Ramos (cell line): ENCODE results near the gene CTXN1.
"Not testable (repeated sequence)": the region's sequence is repeated elsewhere in the genome, so short reads cannot be mapped to it uniquely, and the experiment has no call there.

Experiments used
- in situ Hi-C: fragments of 300-500 bp; cut with MboI; formaldehyde crosslinking; loops from one replicate; pipeline ENCODE4 v1.14.3; 2022; ENCODE audit warnings: low sequenced_read_pairs; ENCODE audit not compliant: unreplicated experiment

The CTXN1 gene

DNA sequence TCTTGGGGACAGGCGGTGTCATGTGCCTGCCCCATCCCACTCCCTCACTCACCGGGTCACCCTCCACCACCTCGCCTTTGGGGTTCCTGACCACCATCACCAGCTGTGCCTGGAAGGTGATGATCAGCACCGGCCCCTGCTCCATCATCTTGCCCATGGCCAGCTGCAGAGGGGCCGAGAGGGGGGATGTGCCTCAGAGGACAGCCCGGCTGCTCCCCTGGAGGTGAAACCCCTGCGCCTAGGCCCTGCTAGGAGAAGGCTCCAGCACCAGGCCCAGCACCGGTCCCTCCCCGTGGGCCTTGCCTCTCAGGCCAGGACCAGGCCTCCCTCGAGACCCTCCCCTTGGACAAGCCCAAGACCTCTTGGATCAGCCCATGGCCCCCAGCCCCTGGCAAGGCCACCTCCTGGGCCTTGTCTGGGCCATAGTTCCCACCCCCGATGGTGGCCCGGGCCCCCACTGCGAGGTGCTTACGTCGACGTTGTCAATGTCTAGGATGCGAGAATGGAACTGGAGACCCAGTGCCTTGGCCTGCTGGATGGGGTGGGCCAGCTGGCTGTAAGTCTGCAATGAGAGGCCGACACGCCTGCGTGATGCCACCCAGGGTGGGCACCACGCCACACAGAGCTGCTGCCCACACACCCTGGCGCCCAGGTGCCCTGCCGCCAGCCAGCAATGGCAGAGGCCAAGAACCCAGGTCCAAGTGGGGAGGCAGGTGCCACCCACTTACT is 1.8 kb upstream of the CTXN1 start:
- in situ Hi-C loops = no loop called here

DNA sequence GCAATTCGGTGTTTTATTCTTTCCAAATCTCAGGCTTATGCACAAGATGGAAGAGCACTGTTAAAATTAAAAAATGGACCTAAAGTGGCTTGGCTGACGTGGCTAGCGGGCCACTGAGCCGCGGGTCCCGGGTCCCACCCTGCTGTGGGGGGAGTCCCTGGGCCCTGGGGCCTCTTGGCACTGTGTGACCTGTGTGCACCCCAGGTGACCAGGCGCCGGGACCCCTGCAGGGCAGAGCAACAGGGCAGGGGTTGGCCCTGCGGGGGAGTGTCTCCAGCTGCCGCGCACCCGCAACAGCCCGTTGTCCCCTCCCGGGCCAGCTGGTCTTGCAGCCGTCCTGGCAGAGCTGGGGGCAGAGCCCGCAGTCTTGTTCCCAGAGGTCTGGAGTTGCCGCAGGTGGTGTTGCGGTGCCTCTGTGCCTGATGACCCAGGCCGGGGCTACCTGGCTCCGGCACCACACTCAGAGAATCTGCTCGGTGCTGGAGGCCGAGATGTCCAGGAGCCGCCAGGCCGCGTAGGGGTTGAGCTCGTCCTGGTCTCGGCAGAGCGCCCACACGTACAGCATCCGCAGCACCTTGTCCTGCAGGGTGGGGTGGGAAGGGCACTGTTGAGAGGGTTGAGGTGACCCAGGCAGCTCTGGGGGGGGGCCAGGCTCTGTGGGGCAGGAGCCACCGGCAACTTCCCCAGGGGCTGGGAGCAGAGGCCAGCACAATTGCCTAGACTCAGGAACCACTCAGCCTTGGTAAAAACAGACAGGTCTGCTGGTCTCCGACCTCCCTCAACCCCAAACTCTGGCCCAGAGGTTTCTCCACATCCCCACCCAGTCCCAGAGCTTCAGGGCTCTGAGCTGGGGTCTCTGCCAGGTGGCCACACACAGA is 1.0 kb upstream of the CTXN1 start:
- in situ Hi-C loops = no loop called here

DNA sequence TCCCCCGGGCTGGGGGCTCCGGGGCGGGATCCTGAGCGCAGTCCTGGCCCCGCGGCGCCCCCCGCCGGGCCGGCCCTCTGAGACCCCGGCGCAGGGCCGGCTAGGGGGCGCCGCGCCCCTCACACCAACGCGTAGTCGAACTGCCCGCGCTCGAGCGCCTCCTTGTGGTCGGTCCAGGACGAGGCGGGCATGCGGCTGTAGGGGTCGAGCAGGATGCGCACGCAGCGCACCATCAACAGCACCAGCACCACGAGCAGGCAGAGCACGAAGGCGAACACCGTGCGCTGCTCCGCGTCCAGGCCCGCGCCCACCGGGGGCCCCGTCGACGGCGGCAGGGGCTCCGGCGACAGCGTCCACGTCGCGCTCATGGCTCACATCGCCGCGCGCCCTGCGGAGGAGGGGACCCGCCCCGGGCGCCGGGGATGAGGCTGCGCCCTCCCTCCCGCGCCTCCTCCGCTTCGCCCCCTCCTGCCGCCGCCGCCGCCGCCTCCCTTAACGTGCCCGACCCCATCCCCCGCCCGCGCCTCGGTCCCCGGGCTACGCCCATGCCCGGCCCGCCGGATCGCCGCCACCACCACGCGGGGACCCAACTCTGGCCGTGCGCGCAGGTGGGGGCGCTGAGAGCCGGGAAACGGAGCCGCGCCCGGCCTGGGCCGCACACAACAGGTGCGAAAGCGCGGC is 624 bp downstream of the CTXN1 start:
- in situ Hi-C loops = no loop called here

DNA sequence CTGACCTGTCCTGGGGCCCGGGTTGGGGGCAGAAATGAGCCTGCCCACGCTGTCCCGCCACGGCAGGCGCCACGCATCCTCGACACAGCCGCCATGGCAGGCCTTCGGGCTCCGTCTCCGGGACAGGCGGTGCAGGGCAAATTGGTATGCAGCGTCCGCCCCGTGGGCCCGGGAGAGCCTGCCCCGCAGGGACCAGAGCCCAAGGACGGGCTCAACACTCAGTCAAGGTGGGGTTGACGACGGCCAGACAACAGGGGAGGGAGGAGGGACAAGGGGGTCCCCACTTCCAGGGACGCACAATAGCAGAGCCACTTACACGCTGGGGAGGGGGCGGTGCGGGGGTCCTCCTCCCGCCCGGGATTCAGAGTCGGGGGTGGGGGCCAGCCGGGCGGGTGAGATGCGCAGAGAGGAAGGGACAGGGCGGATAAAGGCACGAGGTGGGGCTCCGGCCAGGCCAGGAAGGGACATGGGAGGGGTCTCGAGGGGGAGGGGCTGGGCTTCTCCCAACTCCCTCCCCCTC is 1.2 kb downstream of the CTXN1 start:
- in situ Hi-C loops = loop anchor here (5.0 kb wide), 1 partner anchor 72 kb away; no protein-coding TSS in a partner anchor

DNA sequence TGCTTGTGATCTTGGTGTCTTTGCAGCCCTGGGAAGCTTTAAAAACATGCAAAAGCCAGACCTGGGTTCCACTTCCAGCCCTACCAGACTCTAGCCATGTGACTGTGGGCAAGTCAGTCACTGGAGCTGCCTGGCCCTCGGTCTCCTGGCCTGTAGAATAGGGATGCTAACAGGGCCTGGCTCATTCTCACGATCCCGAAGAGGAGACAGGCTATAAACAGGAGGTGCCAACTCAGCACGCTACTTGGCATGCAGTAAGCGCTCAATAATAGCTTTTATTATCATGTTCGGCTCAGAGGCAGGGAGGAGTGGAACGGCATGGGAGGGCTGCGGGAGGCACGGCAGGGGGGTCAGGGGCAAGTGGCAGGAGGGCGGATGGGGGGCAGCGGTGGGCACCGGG is 1.7 kb downstream of the CTXN1 start:
- in situ Hi-C loops = loop anchor here (5.0 kb wide), 1 partner anchor 72 kb away; no protein-coding TSS in a partner anchor

DNA sequence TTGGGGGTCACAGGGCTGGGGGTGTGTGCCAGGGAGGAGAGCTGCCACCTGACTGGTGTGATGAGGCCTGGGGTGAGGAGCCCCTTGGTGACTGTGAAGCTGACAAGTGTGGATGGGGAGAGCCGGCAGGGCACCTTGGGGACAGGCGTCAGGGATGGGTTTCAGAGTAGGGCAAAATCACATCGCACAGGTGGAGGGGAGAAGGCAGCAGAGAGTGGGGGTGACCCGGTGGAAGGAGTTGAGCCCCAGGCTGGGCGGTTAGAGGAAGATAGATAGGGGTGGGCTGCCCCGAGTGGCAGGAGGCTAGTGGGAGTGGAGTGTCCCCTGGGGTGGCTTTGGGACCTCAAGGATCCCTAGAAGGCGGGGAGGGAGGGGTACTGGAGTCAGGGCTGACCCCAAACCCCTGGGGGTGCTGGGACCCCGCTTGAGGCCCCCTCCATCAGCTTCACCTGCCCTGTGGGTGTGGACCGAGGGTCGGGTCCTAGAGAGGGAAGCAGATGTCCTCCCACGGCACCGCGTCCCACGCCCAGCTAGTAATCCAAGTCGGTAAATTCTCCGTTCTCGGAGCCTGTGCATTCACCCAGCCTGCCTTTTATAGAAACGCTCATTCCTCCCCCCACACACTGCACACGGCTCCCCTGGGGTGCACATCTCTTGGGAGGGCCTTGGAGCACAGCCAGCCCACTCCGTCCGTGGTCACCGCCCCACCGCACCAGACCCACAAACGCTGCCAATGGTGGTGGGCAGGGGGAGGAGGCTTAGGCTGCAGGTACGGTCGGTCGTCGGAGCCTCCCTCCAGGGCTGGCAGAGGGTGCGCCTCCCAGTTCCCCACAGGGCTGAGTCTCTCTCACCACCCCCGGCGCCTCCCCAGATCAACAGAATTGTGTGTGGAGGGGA is 2.4 kb downstream of the CTXN1 start:
- in situ Hi-C loops = loop anchor here (5.0 kb wide), 1 partner anchor 71 kb away; no protein-coding TSS in a partner anchor

DNA sequence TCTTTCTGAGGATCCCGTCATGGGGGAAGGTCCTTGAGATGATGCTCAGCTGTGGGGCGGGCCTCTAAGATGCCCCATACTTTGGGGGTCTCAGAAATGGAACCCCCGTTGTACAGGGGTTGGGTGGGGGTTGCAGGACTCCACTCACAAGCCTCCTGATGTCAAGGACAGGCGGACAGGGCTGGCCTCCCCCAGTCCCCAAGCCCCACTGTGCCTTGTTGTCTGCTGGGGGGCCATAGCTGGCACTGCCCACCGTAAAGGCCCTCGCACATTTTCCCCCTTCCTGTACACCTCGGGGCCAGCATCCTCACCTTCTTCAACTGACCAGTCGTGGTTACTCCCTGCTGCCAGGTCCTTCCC is 3.1 kb downstream of the CTXN1 start:
- in situ Hi-C loops = loop anchor here (5.0 kb wide), 1 partner anchor 71 kb away; no protein-coding TSS in a partner anchor

DNA sequence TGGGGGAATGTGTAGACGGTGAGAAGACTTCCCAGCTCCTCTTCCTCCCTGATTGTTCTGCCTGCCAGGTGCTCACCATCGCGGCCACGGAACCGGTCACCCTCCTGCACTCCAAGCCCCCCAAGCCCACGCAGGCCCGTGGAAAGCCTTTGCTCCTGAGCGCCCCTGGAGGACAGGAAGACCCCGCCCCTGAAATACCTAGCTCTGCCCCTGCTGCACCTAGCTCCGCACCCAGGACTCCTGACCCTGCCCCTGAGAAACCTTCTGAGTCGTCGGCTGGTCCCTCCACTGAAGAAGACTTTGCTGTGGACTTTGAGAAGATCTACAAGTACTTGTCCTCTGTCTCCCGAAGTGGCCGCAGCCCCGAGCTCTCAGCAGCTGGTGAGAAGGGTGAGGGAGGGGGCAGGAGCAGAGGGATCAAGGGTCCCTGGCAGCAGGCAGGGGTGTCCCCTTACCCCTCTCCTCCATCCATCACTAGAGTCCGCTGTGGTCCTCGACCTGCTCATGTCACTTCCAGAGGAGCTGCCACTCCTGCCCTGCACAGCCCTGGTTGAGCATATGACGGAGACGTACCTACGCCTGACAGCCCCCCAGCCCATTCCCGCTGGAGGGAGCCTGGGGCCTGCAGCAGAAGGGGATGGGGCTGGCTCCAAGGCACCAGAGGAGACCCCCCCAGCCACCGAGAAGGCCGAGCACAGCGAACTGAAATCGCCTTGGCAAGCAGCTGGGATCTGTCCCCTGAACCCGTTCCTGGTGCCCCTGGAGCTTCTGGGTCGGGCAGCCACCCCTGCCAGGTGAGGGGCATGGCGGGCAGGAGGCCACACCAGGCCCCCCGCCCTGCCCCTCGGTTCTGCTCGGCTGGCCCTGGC is 3.7 kb downstream of the CTXN1 start:
- in situ Hi-C loops = loop anchor here (5.0 kb wide), 1 partner anchor 70 kb away; no protein-coding TSS in a partner anchor

DNA sequence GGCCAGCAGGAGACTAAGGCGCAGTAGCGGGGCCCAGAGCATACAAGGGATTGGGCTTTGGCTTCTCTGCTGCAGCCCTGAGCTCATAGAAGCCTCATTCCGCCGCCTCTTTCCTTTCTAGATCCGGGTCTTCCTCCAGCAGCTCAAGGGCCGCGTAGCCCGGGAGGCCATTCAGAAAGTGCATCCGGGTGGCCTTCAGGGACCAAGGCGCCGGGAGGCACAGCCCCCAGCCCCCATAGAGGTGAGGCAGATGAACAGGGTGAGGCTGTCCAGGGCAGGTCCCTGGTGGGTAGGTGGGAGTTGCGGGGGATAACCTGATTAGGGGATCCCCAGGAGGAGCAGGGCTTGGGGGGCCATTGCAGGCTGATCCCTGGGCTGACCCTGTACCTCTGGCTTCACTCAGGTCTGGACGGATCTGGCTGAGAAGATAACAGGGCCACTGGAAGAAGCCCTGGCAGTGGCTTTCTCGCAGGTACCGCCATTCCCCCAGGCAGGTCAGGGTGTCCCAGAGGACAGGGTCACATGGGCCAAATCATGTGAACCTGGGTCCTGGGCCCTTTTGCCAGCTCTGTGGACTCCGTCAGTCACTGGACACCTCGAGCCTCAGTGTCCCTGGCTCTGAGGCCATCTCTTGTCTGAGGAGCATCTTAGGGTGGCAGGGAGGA is 4.5 kb downstream of the CTXN1 start:
- in situ Hi-C loops = loop anchor here (5.0 kb wide), 1 partner anchor 69 kb away; no protein-coding TSS in a partner anchor

DNA sequence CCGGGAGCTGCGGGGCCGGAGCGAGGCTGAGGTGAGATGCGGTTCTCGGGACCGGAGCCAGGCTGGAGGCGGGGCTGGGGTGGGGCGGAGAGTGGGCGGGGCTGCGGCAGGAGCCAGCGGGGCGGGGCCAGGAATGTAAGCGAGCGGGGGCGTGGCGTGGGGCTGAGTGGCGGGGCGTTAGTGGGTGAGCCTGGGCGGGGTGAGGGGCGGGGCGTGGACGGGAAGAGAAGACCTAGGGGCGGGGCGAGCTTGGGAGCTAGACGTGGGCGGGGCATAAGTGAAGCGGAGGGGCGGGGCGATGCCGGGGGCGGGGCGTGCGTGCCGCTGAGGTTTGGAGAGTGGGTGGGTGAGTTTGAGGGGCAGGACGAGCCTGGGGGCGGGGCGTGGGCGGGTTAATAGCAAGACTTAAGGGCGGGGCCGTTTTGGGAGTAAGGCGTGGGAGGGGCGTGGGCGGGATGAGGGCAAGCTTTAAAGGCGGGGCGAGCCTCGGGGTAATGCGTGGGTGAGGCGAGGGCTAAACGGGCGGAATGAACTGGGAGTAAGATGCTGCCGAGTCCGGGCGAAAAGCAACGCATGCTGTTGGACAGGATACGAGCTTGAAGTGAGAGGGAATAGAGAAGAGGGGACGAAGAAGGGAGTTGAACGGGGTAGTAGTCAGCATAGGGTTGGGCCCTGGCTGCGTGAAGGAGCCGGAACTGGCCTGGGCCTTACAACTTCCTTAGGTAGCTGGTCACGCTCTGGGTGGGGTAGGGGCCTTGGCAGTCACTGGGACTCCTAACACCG is 5.2 kb downstream of the CTXN1 start:
- in situ Hi-C loops = loop anchor here (5.0 kb wide), 1 partner anchor 68 kb away; no protein-coding TSS in a partner anchor

DNA sequence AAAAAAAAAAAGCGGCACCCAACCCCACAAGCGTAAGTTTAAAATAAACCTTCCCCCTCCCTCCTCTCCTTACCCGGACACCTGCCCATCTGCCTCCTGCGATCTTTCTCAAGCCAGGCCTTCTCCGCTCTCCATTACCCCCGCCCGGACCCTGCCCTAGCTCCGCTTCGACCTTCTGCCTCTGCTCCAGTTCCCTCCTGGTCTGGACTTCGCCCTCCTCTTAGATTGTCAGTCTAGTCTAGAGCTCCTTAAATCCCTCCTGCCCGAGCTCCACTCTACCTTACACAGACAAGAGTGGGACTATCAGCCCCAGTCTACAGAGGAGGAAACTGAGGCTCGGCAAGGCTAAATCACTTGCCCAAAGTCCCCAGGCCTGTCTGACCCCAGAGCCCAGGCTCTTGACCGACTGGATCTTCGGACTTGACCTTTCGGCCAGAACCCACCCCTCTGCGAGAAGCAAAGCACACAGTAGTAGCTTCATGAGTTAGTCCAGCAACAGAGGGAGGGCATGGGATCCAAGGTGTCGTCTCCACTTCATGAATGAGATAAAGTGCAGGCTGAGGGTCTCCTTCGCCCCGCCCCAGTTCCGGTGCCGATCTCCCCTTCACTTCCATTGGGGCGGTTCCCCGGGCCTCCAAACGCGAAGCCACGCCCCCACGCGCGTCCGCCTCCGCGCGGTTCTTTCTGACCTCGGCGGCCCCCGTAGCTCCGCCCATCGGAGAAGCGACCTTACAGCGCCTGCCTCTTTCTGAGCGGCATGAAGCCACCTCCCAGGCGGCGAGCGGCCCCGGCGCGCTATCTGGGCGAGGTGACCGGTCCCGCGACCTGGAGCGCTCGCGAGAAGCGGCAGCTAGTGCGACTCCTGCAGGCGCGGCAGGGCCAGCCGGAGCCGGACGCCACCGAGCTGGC is 6.1 kb downstream of the CTXN1 start, which contains the start of gene SNAPC2:
TSS of gene SNAPC2 (plus strand) at position 729 of the 909 bp plus-strand sequence. CDS start at position 758, 29 bp downstream.
- in situ Hi-C loops = loop anchor here (5.0 kb wide), 1 partner anchor 68 kb away; no protein-coding TSS in a partner anchor

DNA sequence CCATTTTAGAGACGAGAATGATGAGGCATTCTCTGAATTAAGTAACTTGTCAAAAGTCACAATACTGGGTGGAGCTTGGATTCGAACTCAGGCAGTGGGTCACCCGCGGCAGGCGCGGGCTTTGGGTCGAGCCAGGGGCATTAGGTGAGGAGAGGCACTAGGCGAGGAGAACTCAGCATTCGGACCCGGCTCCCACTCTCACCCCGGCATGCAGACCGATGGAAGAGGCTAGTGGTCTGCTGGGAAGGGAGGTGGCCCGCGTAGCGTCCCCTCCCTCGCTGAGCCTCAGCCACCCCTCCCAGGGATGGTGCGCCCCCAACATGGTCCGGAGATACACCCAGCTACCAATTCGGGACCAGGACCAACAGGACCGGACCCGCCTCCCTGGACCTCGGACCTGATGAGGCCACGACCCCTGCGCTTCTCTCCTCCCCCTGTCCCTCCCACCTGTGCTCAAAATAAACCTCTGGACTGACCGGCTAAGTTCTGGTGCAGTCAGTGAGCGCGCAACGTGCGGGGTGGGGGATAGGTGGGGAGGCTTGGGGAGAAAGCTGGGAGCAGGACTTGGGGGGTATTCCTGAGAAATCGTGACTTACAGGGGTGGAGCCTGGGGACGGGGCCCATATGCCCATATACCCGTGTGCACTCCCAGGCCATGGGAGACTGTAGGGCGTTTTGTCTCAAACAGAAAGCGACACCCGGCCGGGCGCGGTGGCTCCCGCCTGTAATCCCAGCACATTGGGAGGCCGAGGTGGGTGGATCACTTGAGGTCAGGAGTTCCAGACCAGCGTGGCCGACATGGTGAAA is 7.1 kb downstream of the CTXN1 start:
- in situ Hi-C loops = no loop called here

DNA sequence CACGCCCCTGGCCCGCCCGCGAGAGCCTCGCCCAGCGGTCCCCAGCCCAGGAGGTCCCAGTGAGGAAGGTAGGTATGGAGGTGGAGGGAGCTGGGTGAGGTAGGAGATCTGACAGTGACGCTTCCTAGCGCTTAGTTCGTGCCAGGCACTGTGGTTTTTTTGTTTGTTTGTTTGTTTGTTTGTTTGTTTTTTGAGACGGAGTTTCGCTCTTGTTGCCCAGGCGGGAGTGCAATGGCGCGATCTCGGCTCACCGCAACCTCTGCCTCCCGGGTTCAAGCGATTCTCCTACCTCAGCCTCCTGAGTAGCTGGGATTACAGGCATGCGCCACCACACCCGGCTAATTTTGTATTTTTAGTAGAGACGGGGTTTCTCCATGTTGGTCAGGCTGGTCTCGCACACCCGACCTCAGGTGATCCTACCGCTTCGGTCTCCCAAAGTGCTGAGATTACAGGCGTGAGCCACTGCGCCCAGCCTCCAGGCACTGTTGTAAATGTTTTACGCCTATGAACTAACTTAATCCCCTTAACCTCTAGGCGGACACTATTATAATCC is 7.8 kb downstream of the CTXN1 start:
- in situ Hi-C loops = not testable (repeated sequence)

DNA sequence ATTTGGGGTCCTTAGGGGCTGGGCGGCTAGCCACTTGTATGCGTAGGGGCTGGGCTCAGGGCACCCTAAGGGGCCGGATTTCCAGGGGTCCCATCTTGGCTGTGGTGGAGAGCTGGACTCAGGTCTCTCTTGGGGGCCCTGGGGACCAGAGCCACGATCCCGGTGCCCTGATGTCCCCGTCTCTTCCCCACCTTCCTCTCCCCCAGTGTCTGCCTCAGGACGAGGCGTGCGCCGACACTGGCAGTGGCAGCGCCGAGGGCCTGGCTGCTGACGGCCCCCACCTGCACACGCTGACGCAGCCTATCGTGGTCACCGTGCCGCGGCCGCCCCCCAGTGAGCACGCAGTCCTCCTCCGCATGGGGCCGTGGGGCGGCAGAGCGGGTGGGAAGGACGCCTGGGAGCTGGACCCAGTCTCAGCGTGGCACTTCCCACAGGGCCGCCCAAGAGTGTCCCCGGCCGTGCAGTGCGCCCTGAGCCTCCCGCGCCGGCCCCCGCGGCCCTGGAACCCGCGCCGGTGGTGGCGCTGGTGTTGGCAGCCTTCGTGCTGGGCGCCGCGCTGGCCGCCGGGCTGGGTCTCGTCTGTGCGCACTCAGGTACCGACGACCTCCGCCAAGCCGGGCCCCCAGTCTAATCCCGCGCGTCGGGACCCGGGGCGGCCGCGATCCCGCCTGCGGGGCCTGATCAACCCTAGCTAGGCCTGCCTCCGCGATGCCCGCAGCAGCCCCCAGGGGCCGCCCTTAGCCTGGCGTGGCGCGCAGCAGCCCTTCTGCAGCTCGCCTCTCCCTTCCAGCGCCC is 8.5 kb downstream of the CTXN1 start:
- in situ Hi-C loops = no loop called here
